Right cardiac atrium (tissue), 5 donors: ENCODE measurements around the gene SLC17A7. TPM values are rescaled to one million over a fixed set of nuclear protein-coding genes. Genes with fewer than 3 reads are reported as not detected.
"Not testable (repeated sequence)": the region's sequence is repeated elsewhere in the genome, so short reads cannot be mapped to it uniquely, and the experiment has no call there.

Experiments
- ATAC-seq, 2 donors: fragments of 200-7000 bp; cut with Tn5 transposase; one replicate each; pipeline versions ENCODE4 v1.8.0 to v1.9.1; 2020; ENCODE audit warnings: moderate library complexity in 2 of 2, mild to moderate bottlenecking in 1 of 2
- DNase-seq, 3 donors: peaks; one replicate each; pipeline ENCODE4 v3.0.0-alpha.2; 2020
- H3K27ac ChIP-seq: one replicate; pipeline ENCODE4 v1.5.1; 2013; ENCODE audit warnings: mild to moderate bottlenecking, low read length, control low read depth, moderate library complexity
- H3K27me3 ChIP-seq: one replicate; pipeline ENCODE4 v1.6.1; 2013; ENCODE audit not compliant: control insufficient read depth, insufficient read depth
- H3K4me1 ChIP-seq: one replicate; pipeline ENCODE4 v1.6.1; 2013; ENCODE audit warnings: low read length; ENCODE audit not compliant: control insufficient read depth, insufficient read depth
- H3K4me3 ChIP-seq: one replicate; pipeline ENCODE4 v1.5.1; 2013; ENCODE audit warnings: low read length, control low read depth
- H3K9me3 ChIP-seq: one replicate; pipeline ENCODE4 v1.6.1; 2013; ENCODE audit warnings: low read length; ENCODE audit not compliant: control insufficient read depth
- WGBS: extraction: QIAGEN DNeasy Blood & Tissue Kit; methylation state at CpG from one replicate; pipeline ENCODE4 v1.1.7; 2013; 5-methylcytosine and 5-hydroxymethylcytosine counted together
- intact Hi-C, 4 donors: fragments of 100-400 bp; cut with DNase I; formaldehyde crosslinking; loops; one replicate each; pipeline versions ENCODE4 v1.11.0 to v1.14.0; 2022 to 2023
- polyA plus RNA-seq: library from polyadenylated mRNA; stranded (reverse); fragments of 200-250 nt; gene quantifications from one replicate; pipeline ENCODE4 v1.2.3, GENCODE V29; 2013
- total RNA-seq, 4 donors: library from RNA; stranded (reverse); fragmentation: NEBNext Ultra II Directional; extraction: Animal tissue kit (Norgen Biotek cat#: 25700); gene quantifications; one replicate each; pipeline ENCODE4 v1.2.1, GENCODE V29; 2021
- donor health status: healthy with polysubstance abuse.
- donor health status: DM: no; HTN: yes; CAD: no.
- donor health status: DM: no; HTN: no; CAD: no.
- donor health status: DM: no; HTN: yes; CAD: no; lungs with severe emphysema.
- donor health status: DM: yes; HTN: yes; CAD: no.

SLC17A7 gene
- total and polyA plus RNA-seq, 5 donors, result 0.48 to 1.2 (median 1.0) TPM

GRCh38 chr19:49453757-49454240 lies 12.5 kb upstream of the SLC17A7 start:
- peak in 1 of 3 donors; percentile 48 for DNase-seq
- intact Hi-C loops, result no loop called here
- H3K4me1 ChIP-seq, result no peaks in the 10 kb centered on the region
- peak overlapping the region; percentile 98 for H3K27ac ChIP-seq
- WGBS, result 36% methylated on average over 10 of the region's 10 CpGs
- no peaks in the 10 kb centered on the region for H3K9me3 ChIP-seq
- H3K4me3 ChIP-seq, result peak overlapping the region; percentile 78
- ATAC-seq, result no peak
- H3K27me3 ChIP-seq, result no peaks in the 10 kb centered on the region

GRCh38 chr19:49453013-49453756 lies 11.9 kb upstream of the SLC17A7 start, which contains the start of gene ALDH16A1:
Gene ALDH16A1 (plus strand): TSS chr19:49453225. CDS start chr19:49453332, 107 bp downstream.
- ATAC-seq, result peak; percentile 93 to 95
- under 1% methylated on average over 66 of the region's 66 CpGs for WGBS
- Histone ChIP-seq H3K27me3 (no peaks in the 10 kb centered on the region), H3K4me3 (peak within 1 kb of the TSS; percentile 78), H3K9me3 (no peaks in the 10 kb centered on the region), H3K27ac (peak within 1 kb of the TSS; percentile 98), H3K4me1 (no peaks in the 10 kb centered on the region)
- intact Hi-C loops, result no loop called here
- peak; percentile 98 to 99 (median 99) for DNase-seq

GRCh38 chr19:49451430-49452181 lies 10.3 kb upstream of the SLC17A7 start, which contains the start of gene PIH1D1:
Gene PIH1D1 (minus strand): TSS chr19:49451814. CDS start chr19:49451574, 240 bp downstream.
- ATAC-seq, result peak; percentile 84 to 86
- Histone ChIP-seq H3K27me3 (no peaks in the 10 kb centered on the region), H3K27ac (peak within 1 kb of the TSS; percentile 98), H3K4me3 (peak within 1 kb of the TSS; percentile 78), H3K9me3 (no peaks in the 10 kb centered on the region), H3K4me1 (no peaks in the 10 kb centered on the region)
- 1% methylated on average over 42 of the region's 42 CpGs for WGBS
- intact Hi-C loops, result no loop called here
- DNase-seq, result peak; percentile 96 to 99 (median 97)

GRCh38 chr19:49450405-49450804 lies 9.1 kb upstream of the SLC17A7 start:
- H3K4me1 ChIP-seq, result no peaks in the 10 kb centered on the region
- H3K9me3 ChIP-seq, result no peaks in the 10 kb centered on the region
- H3K27me3 ChIP-seq, result no peaks in the 10 kb centered on the region
- 85% methylated on average over 7 of the region's 7 CpGs for WGBS
- H3K27ac ChIP-seq, result no peak overlapping the region
- no peak for ATAC-seq
- intact Hi-C loops, result no loop called here
- no peak overlapping the region for H3K4me3 ChIP-seq
- DNase-seq, result peak in 1 of 3 donors; percentile 20

GRCh38 chr19:49448432-49448786 lies 7.1 kb upstream of the SLC17A7 start:
- no peak overlapping the region for H3K27ac ChIP-seq
- DNase-seq (no peak), ATAC-seq (no peak)
- H3K27me3 ChIP-seq, result no peaks in the 10 kb centered on the region
- intact Hi-C loops, result loop anchor here in 2 of 4 donors (10.0 kb wide), 2 partner anchors 84 to 184 kb away; partner anchors contain the start of genes DKKL1 (in 1 of the 2) and TEAD2 (in 1 of the 2)
- WGBS, result 92% methylated on average over 6 of the region's 6 CpGs
- H3K9me3 ChIP-seq, result no peaks in the 10 kb centered on the region
- H3K4me1 ChIP-seq, result no peaks in the 10 kb centered on the region
- no peak overlapping the region for H3K4me3 ChIP-seq

GRCh38 chr19:49447485-49448431 lies 6.4 kb upstream of the SLC17A7 start:
- H3K9me3 ChIP-seq, result no peaks in the 10 kb centered on the region
- H3K27me3 ChIP-seq, result no peaks in the 10 kb centered on the region
- H3K27ac ChIP-seq, result no peak overlapping the region
- H3K4me3 ChIP-seq, result no peak overlapping the region
- intact Hi-C loops, result loop anchor here in 2 of 4 donors (10.0 kb wide), 2 partner anchors 83 to 183 kb away; partner anchors contain the start of genes DKKL1 (in 1 of the 2) and TEAD2 (in 1 of the 2)
- DNase-seq, result peak; percentile 76 to 87 (median 81)
- WGBS, result 67% methylated on average over 32 of the region's 32 CpGs
- no peaks in the 10 kb centered on the region for H3K4me1 ChIP-seq
- ATAC-seq, result no peak

- H3K4me1 ChIP-seq, result no peaks in the 10 kb centered on the region
- no peak for ATAC-seq
- no peak overlapping the region for H3K4me3 ChIP-seq
- 84% methylated on average over 3 of the region's 3 CpGs for WGBS
- peak in 1 of 3 donors; percentile 14 for DNase-seq
- no peak overlapping the region for H3K27ac ChIP-seq
- no peaks in the 10 kb centered on the region for H3K27me3 ChIP-seq
- intact Hi-C loops, result loop anchor here in 2 of 4 donors (10.0 kb wide), 2 partner anchors 81 to 181 kb away; partner anchors contain the start of genes DKKL1 (in 1 of the 2) and TEAD2 (in 1 of the 2)
- no peaks in the 10 kb centered on the region for H3K9me3 ChIP-seq
Measured at GRCh38 chr19:49445997-49446396, 4.7 kb upstream of the SLC17A7 start.

- intact Hi-C loops, result loop anchor here (5.0 to 10.0 kb wide), 3 partner anchors 52 to 179 kb away; partner anchors contain the start of genes DKKL1 (in 1 of the 4) and TEAD2 (in 1 of the 4)
- H3K4me3 ChIP-seq, result not testable (repeated sequence)
- DNase-seq, result peak in 2 of 3 donors; percentile 23 to 32
Measured at GRCh38 chr19:49444100-49444700, 2.9 kb upstream of the SLC17A7 start.

GRCh38 chr19:49443366-49444099 lies 2.2 kb upstream of the SLC17A7 start:
- Histone ChIP-seq H3K4me1 (no peaks in the 10 kb centered on the region), H3K9me3 (no peaks in the 10 kb centered on the region), H3K27me3 (no peaks in the 10 kb centered on the region), H3K4me3 (peak overlapping the region; percentile 64), H3K27ac (peak overlapping the region; percentile 55)
- DNase-seq (peak; percentile 96 to 99 (median 97)), ATAC-seq (peak; percentile 92)
- intact Hi-C loops, result loop anchor here (1.0 to 10.0 kb wide), 4 partner anchors 51 to 179 kb away; partner anchors contain the start of genes DKKL1 (in 1 of the 4) and TEAD2 (in 1 of the 4)
- WGBS, result 0% methylated on average over 47 of the region's 47 CpGs

More at GRCh38 chr19:49444100-49444700, 2.9 kb upstream of the SLC17A7 start:
- not testable (repeated sequence) for H3K27me3 ChIP-seq, ATAC-seq, H3K9me3 ChIP-seq, H3K4me1 ChIP-seq, H3K27ac ChIP-seq
- 53% methylated on average over 5 of the region's 5 CpGs for WGBS
